Activated effector memory CD4-positive, alpha-beta T cell treated with anti-CD3 and anti-CD28 coated beads, Interleukin-2, amount 50 U/mL, for 16 hours (primary cell): ENCODE measurements around the gene OMD.
"Not testable (repeated sequence)": the region's sequence is repeated elsewhere in the genome, so short reads cannot be mapped to it uniquely, and the experiment has no call there.

Source experiments
- DNase-seq: peaks from one replicate; pipeline ENCODE4 v3.0.0-alpha.2; 2020

OMD gene, protein sequence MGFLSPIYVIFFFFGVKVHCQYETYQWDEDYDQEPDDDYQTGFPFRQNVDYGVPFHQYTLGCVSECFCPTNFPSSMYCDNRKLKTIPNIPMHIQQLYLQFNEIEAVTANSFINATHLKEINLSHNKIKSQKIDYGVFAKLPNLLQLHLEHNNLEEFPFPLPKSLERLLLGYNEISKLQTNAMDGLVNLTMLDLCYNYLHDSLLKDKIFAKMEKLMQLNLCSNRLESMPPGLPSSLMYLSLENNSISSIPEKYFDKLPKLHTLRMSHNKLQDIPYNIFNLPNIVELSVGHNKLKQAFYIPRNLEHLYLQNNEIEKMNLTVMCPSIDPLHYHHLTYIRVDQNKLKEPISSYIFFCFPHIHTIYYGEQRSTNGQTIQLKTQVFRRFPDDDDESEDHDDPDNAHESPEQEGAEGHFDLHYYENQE

DNA sequence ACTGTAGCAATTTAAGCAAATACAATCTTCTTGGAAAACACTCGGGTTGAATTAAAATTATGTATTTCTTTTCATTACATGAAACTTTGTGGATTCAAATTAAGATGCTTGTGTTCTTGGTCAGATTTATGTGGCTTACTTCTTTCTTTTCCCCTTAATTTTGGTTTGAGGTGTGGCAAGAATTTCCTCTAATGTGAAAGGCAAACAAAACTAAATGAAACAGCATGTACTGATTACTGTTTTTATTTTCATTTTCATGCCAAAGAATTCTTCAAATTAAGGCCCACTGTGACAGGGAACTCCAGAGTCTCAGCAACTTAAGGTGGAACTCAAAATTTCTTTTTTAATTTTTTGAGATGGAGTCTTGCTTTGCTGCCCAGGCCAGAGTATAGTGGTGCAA, at the start of gene OMD:
Gene OMD (minus strand): TSS at position 132 of the 400 bp plus-strand sequence. CDS start 6,913 bp downstream, outside the sequence.
- no peak for DNase-seq

DNA sequence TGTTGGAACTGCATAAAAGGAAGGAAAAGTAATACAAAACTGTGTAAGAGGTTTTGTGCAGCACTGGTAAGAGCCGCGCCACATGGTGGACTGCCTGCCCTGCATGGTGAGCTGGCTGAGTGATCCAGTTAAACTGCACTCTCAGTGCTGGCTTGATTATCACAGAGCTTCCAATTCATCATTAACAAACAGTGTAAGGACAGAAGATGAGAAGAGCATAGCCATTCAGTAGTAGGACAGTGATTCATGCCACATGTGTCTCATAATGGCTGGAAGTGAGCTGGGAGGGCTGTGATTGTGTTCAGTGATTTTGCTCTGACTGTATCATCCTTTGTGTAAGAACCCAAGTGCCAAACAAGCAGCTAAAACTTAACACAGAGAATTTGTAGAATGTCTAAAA, 43.9 kb upstream of the OMD start:
- DNase-seq, result no peak

DNA sequence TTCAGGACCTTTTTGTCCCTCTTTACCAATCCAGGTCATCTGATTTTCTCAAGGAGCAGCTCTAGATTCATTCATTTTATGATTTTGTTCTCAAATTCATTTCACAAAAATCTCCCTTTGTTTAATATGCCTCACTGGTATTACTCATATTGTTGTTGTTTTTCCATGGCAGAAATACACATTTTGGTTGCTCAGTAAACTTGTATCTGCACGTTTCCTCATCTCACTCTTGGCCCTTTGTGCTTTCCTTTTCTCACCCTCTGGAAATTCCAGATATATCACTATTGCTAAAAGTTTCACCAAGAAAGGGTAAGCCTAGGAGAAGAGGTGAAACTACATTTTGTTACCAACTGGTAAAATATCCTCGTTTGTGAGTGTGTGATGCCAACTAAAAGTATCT, 43.2 kb upstream of the OMD start:
- no peak for DNase-seq

DNA sequence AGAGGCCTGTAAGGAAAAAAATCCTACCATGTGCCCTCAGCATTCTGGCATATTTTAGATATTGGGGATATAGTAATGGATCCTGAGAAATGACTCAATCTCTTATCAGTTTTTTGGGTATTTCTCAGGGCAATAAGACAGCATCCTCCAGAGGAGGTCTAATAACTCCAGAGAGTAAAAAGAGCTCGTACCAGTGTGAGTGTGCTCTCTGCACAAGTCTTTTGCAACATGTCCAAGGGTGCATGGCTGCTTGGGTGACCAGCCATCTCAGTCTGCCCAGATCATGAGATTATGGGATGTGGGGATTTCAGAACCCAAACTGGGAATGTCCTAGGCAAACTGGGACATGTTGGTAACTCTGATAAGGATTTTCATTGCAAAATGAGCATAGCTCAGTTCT, 42.8 kb upstream of the OMD start:
- DNase-seq, result no peak

DNA sequence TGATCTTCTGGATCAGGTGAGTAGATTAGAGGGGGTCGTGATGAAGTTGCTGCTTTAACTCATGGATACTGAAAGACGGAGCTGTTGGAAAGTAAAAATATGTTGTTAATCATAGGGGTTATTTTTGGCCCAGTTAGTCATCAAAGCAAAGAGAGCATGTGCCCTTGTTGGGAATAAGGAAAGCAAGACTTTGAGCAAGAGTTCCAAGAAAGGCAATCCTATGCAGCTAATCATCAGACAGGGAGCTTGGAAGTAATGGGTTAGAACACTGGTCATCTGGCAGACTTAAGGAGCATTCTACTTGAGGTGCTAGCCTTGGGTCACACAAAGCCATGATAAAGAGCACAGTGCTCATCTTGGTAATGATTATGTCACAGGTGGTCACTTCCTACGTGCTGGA, 39.7 kb upstream of the OMD start:
- DNase-seq, result no peak

DNA sequence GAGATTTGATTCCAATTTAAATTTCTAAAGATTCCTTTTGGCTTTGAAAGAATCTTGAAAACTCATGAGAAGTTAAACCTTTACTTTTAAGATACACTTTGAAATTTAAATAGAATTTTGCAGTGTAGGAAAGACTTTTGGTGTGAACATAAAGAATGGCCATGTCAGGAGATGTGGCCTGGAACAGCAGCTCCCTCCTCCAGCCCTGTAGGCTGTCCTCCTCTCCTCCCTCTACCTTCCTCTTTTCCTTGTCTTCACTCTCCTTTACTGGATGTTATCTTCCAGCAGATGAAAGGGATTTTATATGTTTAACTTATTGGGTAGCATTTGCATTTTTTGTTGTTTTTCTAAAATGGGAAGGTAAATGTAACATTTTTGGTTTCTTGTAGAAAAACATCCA, 39.1 kb upstream of the OMD start:
- DNase-seq, result no peak

DNA sequence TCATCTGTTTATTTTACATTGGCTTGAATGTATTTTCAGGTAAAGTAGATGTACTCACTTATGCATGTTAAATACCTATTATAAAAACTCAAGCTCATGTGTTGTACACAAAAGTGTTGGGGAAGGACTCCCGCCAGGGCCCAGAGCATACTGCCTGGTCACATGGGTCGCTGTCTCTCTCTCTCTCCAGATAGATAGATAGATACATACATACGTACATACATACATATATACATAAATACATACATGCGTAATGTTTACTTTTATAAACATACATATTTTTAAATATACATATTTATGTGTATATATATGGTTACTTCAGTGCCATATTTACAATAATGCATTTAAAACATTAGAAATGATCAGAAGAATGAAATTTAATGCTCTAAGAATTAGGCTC, 33.3 kb upstream of the OMD start:
- DNase-seq, result no peak

DNA sequence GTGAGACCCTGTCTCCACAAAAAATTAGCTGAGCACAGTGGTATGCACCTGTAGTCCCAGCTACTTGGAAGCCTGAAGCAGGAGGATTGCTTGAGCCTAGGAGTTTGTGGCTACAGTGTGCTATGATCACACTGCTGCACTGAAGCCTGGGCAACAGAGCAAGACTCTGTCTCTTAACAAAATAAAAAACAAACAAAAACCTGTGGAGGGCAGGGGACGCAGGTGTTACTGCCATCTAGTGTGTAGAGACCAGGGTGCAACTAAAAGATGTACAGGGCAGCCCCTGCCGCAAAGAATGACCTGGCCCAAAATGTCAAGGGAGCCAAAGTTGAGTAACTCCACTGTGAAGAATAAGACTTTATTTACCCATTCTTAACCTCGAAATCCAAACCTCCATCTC, 30.9 kb upstream of the OMD start:
- DNase-seq, result no peak

DNA sequence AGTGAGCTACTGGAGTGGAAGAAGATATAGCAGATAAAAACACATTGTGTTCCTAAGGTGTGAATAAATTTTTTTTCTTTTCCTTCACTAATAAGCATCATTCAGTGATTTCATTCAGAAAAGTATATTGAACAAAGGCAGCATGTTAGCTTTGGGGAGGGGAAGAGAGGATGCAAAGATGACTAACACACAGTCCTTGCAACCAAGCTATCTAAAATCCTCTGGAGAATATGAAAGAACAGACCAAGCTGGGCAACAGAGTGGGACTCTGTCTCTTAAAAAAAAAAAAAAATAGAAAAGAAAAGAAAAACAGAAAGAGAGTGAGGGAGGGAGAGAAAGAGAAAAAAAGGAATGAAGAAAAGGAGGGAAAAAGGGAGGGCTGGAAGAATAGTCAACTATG, 22.3 kb upstream of the OMD start:
- DNase-seq, result no peak

DNA sequence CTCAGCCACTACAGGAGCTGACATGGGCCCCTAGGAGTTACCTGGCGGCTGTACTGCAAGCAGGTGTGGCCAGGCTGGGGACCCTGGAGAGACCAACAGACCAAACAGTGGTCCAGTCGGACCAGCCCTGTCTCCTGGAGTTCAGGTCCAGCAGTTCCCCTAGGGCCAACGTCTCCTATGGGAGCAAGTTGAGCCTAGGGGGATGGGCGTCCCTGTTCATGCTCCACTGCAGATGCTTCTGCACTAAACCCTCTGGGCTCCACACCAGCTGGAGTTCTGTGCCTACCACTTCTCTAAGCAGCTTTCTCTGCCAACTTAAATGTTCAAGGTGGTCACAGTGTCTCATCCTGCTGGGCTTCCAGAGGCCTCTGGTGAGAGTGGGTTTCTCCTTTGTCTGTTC, 20.6 kb upstream of the OMD start:
- no peak for DNase-seq

DNA sequence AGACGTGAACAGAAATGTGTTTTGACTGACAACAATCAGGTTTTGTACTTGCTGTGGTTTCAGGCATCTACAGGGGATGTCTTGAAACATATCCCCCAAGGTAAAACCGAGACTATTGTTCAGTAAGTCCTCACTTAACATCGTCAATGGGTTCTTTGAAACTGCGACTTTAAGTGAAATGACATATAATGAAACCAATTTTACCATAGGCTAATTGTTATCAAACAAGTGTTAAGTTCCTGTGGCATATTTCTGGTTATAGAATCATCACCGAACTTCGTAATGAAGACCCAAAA, 16.4 kb upstream of the OMD start:
- DNase-seq, result no peak

DNA sequence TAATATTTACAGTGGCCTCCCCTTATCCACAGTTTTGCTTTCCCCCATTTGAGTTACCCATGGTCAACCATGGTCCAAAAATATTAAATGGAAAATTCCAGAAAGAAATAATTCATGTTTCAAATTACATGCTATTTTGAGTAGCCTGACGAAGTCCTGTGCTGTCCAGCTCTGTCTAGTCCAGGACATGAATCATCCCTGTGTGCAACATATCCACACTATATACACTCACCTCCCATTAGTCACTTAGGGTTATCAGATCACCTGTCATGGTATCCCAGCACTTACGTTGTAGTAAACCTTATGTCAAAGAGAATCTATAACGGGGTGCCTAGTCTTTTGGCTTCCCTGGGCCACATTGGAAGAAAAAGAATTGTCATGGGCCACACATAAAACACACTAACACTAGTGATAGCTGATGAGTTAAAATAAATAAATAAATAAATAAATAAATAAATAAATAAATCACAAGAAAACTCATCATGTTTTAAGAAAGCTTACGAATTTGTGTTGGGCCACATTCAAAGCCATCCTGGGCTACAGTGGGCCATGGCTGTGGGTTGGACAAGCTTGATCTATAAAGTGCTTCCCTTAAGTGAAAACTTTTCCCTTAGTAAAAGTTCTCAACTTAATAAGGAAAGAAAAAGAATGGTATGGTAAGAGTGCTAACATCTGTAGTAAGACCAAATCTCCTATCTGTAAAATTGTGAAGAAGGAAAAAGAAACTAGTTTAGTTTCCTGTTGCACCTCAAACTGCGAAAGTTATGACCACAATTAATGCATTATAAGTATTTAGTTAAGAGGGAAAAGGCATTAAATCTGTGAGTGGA, 15.9 kb upstream of the OMD start:
- no peak for DNase-seq

DNA sequence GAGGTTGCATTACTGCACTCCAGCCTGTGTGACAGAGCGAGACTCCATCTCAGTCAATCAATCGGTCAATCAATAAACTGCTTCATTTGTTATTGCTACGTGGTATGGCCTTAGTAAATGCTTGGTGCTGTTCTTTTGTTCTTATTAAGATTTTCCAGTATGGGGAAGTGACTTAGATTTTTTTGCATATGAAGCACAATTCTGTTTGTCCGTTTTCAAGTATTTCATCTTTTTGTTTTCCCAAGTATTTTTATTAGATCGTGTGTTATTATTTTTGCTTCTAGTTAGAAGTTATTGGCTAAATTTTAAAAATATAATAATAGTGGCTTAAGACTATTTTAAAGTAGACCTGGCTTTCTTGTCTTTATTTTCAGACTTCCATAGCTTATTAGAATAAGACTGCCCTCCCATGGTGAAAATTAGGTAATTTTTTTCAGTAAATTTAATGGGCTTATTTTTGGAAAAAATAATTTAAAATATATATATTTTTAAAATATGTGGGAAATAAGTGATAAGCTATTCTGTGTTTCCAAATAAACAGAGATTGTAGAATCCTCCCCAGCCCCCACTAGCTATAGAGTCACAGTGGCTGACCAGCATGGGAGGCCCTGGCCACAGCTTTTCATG, 14.7 kb upstream of the OMD start:
- no peak for DNase-seq

DNA sequence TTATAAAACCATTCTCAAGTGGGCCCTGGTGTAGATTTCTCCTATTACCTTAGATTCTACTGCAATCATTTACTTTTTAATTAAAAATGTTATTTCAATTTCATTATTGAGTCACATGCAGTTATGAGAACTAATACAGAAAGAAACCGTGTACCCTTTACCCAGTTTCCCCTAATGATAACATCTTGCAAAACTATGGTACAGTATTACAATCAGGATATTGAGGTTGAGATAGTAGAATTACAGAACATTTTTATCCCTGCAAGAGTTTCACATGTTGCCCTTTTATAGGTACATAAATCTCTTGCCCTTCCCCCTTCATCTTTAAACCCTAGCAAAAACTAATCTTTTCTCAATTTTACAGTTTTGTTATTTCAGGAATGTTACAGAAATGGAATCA, 11.0 kb upstream of the OMD start:
- no peak for DNase-seq

DNA sequence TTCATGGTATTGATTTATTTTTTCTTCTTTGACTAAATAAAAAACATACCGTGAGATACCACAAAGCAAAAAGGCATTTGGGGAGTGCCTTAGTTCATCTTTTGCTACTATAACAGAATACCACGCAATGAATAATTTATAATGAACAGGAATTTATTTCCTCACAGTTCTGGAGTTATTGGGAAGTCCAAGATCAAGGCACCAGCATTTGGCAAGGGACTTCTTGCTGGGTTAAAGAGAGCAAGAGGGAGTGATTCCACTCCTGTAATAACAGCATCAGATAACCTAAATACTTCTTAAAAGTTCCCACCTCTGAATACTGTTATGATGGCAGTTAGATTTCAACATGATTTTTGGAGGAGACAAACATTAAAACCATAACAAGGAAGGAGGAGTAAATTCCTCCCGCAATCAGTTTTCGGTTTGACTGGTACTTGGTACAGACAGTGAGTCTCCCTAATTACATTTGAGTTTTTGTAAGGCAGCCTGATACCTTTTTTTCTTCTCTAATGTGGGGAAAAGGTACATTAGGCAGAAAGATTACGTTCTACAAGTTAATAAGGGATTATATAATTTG, 8.8 kb upstream of the OMD start:
- DNase-seq, result no peak

DNA sequence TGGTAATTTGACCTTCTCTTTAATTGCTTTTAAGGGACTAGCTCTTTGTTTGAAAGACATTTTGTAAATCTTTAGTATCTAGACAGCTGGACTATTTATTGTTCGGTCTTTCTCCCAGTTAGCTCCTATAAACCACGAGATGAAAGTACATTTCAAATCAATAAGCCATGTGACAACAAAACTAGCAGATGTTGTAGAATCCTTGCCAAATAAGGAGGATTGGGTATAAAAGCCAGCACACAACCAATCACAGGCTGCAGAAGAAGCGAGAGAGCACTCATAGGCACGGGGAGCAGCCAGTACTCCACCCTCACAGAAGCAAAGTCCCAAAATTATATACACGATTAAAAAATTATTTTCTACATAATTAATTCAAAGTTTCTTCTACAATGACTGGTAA, 8.1 kb upstream of the OMD start:
- no peak for DNase-seq

DNA sequence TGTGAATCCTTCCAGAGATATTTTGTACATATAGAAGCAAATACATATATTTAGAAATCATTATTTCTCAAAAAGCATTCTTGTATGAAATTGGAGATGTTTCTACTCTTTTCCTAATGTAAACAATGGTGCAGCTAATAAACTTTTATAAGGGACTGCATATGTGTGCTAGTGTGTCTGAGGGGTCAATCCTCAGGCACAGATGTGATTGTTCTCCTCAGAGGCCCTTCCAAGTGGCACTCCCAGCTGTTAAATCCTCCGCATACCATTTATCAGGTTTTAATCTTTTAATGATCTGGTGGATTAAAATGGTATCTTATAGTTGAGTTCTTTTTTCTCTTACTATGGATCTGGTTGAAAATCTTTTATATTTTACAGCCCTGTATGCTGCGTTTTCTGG, 5.6 kb upstream of the OMD start:
- no peak for DNase-seq

DNA sequence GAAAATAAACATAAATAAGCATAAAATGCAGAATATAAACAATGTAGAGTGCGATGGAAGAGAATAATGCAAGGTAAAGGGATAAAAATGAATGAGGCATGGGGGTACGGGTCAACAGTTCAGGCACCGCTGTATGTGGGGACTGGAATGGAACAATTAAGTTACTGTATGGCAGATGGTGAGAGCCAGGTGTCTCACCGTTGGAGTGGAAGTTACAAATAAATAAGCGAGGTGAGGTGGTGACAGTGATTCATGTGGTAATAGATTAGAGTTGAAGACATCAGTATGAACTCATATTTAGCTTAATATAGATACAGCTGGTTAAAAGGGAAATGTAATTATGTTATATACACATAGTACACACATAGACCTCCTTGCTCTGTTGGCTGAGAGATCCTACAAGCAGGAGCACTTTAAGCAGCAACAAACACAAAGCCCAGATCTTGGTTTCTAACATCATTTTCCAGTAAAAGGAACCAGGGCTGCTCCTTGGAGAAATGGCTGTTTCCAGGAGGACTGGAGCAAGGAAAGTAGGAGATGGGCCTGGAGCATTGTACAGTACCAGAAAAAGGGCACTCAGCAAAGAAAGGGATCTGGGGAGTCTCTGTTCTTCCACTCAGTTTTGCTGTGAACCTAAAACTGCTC, 2.4 kb upstream of the OMD start:
- no peak for DNase-seq

DNA sequence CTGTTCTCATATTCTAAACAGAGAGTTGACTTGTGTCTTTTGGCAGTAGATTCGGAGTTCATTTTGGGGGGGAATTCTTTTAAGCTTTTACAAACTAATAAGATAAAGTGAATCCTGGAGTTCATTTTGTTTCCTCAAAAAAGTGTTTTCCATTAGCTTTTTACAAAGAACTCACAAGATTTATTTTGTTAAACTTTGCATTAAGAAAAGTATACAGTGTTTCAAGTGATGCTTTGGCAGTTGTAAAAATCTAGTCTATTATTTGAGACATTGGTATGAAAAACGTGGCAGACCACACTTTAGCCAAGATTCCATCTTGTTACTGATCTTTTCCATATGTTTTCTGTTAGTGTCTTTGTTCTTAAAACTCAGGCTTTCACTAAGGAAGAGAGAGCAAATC, 1.2 kb upstream of the OMD start:
- DNase-seq, result no peak

DNA sequence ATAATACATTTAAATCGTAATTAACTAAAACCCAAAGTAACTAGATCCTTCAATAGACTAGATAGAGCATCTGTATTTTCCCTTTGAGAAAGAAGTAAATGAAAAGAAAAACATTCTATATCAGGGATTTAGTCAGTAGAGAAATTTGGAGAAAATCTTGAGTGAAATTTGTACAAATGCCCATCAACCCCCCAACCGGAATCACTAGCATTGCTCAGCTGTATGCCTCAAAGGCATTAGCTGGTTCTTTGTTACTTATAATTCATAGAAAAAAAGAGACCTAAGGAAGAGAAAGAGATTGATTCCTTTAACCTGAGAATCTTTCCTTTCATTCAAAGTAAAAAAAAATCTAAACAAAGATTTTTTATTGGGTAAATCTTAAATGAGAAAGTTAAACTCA, 659 bp downstream of the OMD start:
- no peak for DNase-seq

DNA sequence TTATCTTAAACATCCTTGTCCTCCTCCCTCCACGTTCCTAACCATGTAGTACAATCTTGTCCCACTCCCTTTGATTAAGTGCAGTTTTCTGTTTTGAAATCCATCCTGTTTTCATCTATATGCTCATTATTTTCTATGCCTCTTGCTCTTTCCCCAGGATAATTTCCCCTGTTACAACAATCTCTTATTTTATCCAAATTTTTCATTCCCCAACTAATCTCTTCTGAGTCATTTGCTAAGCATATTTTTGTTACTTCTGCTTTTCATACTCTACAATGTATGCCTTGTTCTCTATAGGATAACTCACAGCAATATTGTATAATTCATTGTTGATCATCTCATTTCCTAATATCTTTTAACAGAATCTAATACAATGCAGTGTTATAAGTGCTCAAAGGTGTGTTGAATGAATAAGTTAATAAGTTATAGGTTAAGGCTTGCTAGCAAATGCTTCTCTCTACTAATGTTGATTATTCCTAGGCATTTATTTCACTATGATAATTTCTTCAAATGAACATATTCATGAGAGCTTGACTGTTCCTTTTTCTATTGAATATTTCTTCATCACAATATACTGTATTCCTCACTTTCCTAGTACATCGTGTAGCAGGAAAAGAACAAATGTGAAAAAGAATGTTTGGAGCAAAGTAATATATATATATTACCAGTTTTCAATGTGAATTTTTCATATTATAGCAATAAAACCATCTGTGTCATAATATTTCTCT, 1.5 kb downstream of the OMD start:
- DNase-seq, result no peak

DNA sequence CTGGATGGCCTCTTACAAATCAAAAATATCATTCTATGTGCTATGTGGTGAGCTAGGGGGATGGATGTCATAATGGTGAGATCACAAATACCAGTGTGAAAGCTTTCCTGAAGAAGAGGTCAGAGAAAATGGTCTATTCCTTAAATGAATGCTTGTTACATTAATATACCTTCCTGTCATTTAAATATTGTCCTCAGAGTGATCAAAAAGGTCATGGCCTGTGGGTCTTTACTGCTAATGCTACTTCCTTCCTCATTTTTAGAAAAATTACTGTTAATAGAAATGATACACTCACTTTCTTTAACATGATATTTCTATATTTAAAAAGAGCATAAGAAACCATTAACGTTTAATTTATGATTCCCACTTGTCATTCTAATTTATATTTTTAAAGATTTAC, 9.7 kb downstream of the OMD start:
- DNase-seq, result no peak

DNA sequence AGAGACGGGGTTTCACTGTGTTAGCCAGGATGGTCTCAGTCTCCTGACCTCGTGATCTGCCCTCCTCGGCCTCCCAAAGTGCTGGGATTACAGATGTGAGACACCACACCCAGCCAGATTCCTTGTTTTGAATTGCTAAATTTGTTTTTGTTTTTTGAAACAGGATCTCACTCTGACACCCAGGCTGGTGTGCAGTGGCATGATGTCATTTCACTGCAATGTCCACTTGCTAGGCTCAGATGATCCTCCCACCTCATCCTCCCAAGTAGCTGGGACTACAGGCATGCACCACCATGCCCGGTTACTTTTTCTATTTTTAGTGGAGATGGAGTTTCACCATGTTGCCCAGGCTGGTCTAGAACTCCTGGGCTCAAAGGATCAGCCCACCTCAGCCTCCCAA, 13.1 kb downstream of the OMD start:
- not testable (repeated sequence) for DNase-seq
